WERI-Rb-1 (cell line): ENCODE results near the gene WNT9A.

Source experiments
- DNase-seq: peaks from one replicate; pipeline ENCODE4 v3.0.0-alpha.2; 2020
- H3K27ac ChIP-seq: fragments of 250-450 bp; sonication (Bioruptor Pico); 2 replicates; pipeline ENCODE4 v1.5.1; 2020; ENCODE audit warnings: mild to moderate bottlenecking, moderate library complexity
- H3K27me3 ChIP-seq: fragments of 250-450 bp; sonication (Bioruptor Pico); 2 replicates; pipeline ENCODE4 v1.5.1; 2021; ENCODE audit warnings: mild to moderate bottlenecking, low read depth, moderate library complexity; ENCODE audit not compliant: insufficient read depth, severe bottlenecking
- H3K36me3 ChIP-seq: fragments of 250-450 bp; sonication (Bioruptor Pico); 2 replicates; pipeline ENCODE4 v1.5.1; 2020; ENCODE audit warnings: mild to moderate bottlenecking, moderate library complexity
- H3K4me3 ChIP-seq: 2 replicates; pipeline ENCODE4 v1.5.1; 2011; ENCODE audit warnings: low read depth, mild to moderate bottlenecking, control low read depth, low read length
- H3K9me3 ChIP-seq: fragments of 250-450 bp; sonication (Bioruptor Pico); 2 replicates; pipeline ENCODE4 v1.5.1; 2021; ENCODE audit warnings: mild to moderate bottlenecking, moderate library complexity; ENCODE audit not compliant: severe bottlenecking
- TF ChIP-seq, protein P1 (sequence below): IDR thresholded peaks from 2 replicates; pipeline ENCODE4 v1.5.1; 2011; ENCODE audit warnings: low read depth, mild to moderate bottlenecking, control low read depth, inconsistent platforms, low read length

WNT9A gene

DNA sequence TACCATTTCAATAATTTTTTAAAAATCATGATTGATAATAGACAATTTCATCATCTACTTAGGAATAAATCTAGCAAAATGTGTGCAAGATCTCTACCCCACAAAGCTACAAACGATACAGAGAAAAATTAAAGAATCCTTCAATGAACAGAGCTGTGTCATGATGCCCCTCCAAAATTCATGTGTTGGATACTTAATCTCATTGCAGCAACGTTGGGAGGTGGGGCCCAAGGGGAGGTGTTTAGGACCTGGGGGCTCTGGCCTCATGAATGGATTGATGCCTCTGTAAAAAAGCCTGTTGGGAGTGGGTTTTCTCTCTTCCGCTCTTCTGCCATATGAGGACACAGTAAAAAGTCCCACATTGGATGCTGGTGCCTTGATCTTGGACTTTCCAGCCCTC lies 77.4 kb downstream of the WNT9A start:
- Histone ChIP-seq H3K27ac (no peak overlapping the region), H3K27me3 (no peaks in the 10 kb centered on the region), H3K9me3 (no peaks in the 10 kb centered on the region), H3K36me3 (no peaks in the 10 kb centered on the region), H3K4me3 (no peak overlapping the region)
- TF ChIP-seq, protein P1, sequence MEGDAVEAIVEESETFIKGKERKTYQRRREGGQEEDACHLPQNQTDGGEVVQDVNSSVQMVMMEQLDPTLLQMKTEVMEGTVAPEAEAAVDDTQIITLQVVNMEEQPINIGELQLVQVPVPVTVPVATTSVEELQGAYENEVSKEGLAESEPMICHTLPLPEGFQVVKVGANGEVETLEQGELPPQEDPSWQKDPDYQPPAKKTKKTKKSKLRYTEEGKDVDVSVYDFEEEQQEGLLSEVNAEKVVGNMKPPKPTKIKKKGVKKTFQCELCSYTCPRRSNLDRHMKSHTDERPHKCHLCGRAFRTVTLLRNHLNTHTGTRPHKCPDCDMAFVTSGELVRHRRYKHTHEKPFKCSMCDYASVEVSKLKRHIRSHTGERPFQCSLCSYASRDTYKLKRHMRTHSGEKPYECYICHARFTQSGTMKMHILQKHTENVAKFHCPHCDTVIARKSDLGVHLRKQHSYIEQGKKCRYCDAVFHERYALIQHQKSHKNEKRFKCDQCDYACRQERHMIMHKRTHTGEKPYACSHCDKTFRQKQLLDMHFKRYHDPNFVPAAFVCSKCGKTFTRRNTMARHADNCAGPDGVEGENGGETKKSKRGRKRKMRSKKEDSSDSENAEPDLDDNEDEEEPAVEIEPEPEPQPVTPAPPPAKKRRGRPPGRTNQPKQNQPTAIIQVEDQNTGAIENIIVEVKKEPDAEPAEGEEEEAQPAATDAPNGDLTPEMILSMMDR = no peak
- no peak for DNase-seq

DNA sequence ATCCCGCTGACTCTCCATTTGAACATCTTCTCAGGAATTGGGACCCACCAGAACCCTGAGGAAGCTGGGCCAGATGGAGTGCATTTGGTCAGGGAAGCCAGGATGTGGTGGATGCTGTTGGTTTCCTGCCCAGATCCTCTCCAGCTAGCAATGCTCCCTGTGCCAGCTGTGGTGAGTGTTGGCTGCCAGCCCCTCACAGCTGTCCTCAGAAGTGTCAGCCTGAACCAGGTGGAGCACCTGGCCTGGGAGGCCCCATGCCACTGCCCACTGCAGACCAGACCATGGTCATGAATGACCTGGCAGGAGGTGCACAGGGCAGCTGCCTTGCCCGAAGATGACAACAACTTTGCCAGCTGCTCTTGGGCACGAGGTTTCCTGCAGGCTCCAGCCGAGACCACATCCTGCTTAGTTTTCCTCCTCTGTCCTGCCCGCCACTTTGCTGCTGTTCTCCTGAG lies 77.9 kb downstream of the WNT9A start:
- Histone ChIP-seq H3K9me3 (no peaks in the 10 kb centered on the region), H3K4me3 (no peak overlapping the region), H3K27me3 (no peaks in the 10 kb centered on the region), H3K27ac (no peak overlapping the region), H3K36me3 (no peaks in the 10 kb centered on the region)
- TF ChIP-seq, protein P1 = no peak
- DNase-seq = no peak

DNA sequence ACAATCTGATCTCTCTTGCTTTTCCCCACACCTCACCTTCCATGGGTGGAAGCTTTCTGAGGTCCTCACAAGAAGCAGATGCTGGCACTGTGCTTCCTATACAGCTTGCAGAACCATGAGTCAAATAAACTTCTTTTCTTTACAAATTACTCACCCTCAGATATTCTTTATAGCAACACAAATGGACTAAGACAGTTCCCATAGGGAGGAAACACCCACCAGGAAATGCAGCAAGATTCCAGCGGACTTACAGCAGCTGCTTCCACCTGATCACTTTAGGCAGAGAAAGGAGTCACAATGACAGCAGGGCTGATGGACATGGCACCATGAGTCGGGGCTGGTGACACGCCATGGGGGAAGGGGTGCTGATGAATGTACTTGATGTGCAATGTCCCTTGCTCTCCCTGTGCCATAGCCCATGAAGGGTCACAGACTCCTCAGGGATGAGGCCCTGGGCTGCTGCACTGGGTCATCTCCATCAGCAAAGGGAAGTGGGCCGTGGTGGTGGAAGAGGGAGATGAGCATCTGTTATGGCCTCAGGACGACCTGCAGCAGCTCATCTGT lies 78.4 kb downstream of the WNT9A start:
- Histone ChIP-seq H3K27me3 (no peaks in the 10 kb centered on the region), H3K9me3 (no peaks in the 10 kb centered on the region), H3K36me3 (no peaks in the 10 kb centered on the region), H3K27ac (no peak overlapping the region), H3K4me3 (no peak overlapping the region)
- TF ChIP-seq, protein P1 = no peak
- DNase-seq = no peak
